Measurements from ENCODE around the gene ABHD13. TPM values are rescaled to one million over a fixed set of nuclear protein-coding genes. Genes with fewer than 3 reads are reported as not detected.
"Not testable (repeated sequence)": the region's sequence is repeated elsewhere in the genome, so short reads cannot be mapped to it uniquely, and the experiment has no call there.

Gene ABHD13
- total RNA-seq, 2 experiments from 2014 or later, result 10.1 to 11.5 TPM

GRCh38 chr13:108249150-108249549 lies 31.0 kb downstream of the ABHD13 start:
- no peaks in the 10 kb centered on the region for H3K27me3 Mint-ChIP-seq
- H3K27ac Mint-ChIP-seq, result no peak overlapping the region
- H3K9me3 Mint-ChIP-seq, result peaks cover 19% of the 10 kb centered on the region
- ATAC-seq (ENCODE audit: low read depth), result no peak
- H3K36me3 Mint-ChIP-seq, result peaks cover 14% of the 10 kb centered on the region
- no peak for DNase-seq
- POLR2A ChIA-PET, result no interaction called here
- no peaks in the 10 kb centered on the region for H3K4me1 Mint-ChIP-seq
- no peak overlapping the region for H3K4me3 Mint-ChIP-seq

- H3K4me3 Mint-ChIP-seq, result no peak overlapping the region
- peaks cover 9% of the 10 kb centered on the region for H3K36me3 Mint-ChIP-seq
- ATAC-seq (ENCODE audit: low read depth), result no peak
- DNase-seq, result no peak
- no peaks in the 10 kb centered on the region for H3K27me3 Mint-ChIP-seq
- no peaks in the 10 kb centered on the region for H3K4me1 Mint-ChIP-seq
- H3K27ac Mint-ChIP-seq, result no peak overlapping the region
- H3K9me3 Mint-ChIP-seq, result peaks cover 2% of the 10 kb centered on the region
- POLR2A ChIA-PET, result no interaction called here
These were observed 39.1 kb downstream of the ABHD13 start for GRCh38 chr13:108257248-108257647.

GRCh38 chr13:108263621-108264355 lies 45.6 kb downstream of the ABHD13 start:
- POLR2A ChIA-PET, result no interaction called here
- ATAC-seq (ENCODE audit: low read depth) (no peak), DNase-seq (no peak)
- Mint-ChIP-seq H3K4me3 (no peak overlapping the region), H3K27me3 (no peaks in the 10 kb centered on the region), H3K9me3 (no peaks in the 10 kb centered on the region), H3K4me1 (peaks cover 16% of the 10 kb centered on the region), H3K36me3 (peaks cover 12% of the 10 kb centered on the region), H3K27ac (no peak overlapping the region)

- H3K36me3 Mint-ChIP-seq, result peaks cover 12% of the 10 kb centered on the region
- H3K4me1 Mint-ChIP-seq, result peaks cover 26% of the 10 kb centered on the region
- no peaks in the 10 kb centered on the region for H3K9me3 Mint-ChIP-seq
- ATAC-seq (ENCODE audit: low read depth), result no peak
- H3K27me3 Mint-ChIP-seq, result no peaks in the 10 kb centered on the region
- peak overlapping the region; percentile 78 for H3K27ac Mint-ChIP-seq
- peak overlapping the region; percentile 58 for H3K4me3 Mint-ChIP-seq
- POLR2A ChIA-PET, result no interaction called here
- DNase-seq, result no peak
These were observed 48.3 kb downstream of the ABHD13 start for GRCh38 chr13:108266321-108266990.

- no peak for ATAC-seq (ENCODE audit: low read depth)
- H3K4me1 Mint-ChIP-seq, result peaks cover 27% of the 10 kb centered on the region
- no peaks in the 10 kb centered on the region for H3K27me3 Mint-ChIP-seq
- H3K4me3 Mint-ChIP-seq, result no peak overlapping the region
- no peak for DNase-seq
- no peaks in the 10 kb centered on the region for H3K9me3 Mint-ChIP-seq
- H3K36me3 Mint-ChIP-seq, result peaks cover 8% of the 10 kb centered on the region
- H3K27ac Mint-ChIP-seq, result no peak overlapping the region
- POLR2A ChIA-PET, result no interaction called here
These were observed 49.2 kb downstream of the ABHD13 start for GRCh38 chr13:108267347-108267746.

- H3K4me3 Mint-ChIP-seq; H3K9me3 Mint-ChIP-seq; DNase-seq; H3K36me3 Mint-ChIP-seq; POLR2A ChIA-PET; H3K27ac Mint-ChIP-seq; ATAC-seq (ENCODE audit: low read depth); H3K27me3 Mint-ChIP-seq: not testable (repeated sequence)
- peaks cover 28% of the 10 kb centered on the region for H3K4me1 Mint-ChIP-seq
These were observed 49.7 kb downstream of the ABHD13 start for GRCh38 chr13:108267855-108268254.

GRCh38 chr13:108268466-108269112 lies 50.4 kb downstream of the ABHD13 start:
- no peak for DNase-seq
- Mint-ChIP-seq H3K27me3 (no peaks in the 10 kb centered on the region), H3K4me3 (no peak overlapping the region), H3K36me3 (peaks cover 11% of the 10 kb centered on the region), H3K9me3 (no peaks in the 10 kb centered on the region), H3K27ac (peak overlapping the region; percentile 68), H3K4me1 (peaks cover 31% of the 10 kb centered on the region)
- no peak for ATAC-seq (ENCODE audit: low read depth)
- POLR2A ChIA-PET, result interaction anchor here (1.7 to 2.0 kb wide), 2 partner anchors 50 to 55 kb away, joined by 8 to 10 read pairs; partner anchors contain the start of gene ABHD13

- Mint-ChIP-seq H3K27me3 (no peaks in the 10 kb centered on the region), H3K36me3 (peaks cover 10% of the 10 kb centered on the region), H3K4me3 (peak within 1 kb of the TSS; percentile 77), H3K27ac (peak within 1 kb of the TSS; percentile 85), H3K4me1 (peaks cover 31% of the 10 kb centered on the region), H3K9me3 (no peaks in the 10 kb centered on the region)
- DNase-seq (peak; percentile 66), ATAC-seq (ENCODE audit: low read depth) (peak; percentile 70)
- POLR2A ChIA-PET, result interaction anchor here (0.8 to 2.0 kb wide), 5 partner anchors 37 to 56 kb away, joined by 3 to 10 read pairs (median 6); partner anchors contain the start of genes ABHD13 and LIG4
These were observed 51.6 kb downstream of the ABHD13 start, which contains the start of gene TNFSF13B for GRCh38 chr13:108269601-108270328. Gene TNFSF13B, plus strand, starts transcription at chr13:108269718. Its CDS starts 178 bp downstream, at chr13:108269896.

- Mint-ChIP-seq H3K4me3 (peak overlapping the region; percentile 77), H3K4me1 (peaks cover 31% of the 10 kb centered on the region), H3K9me3 (no peaks in the 10 kb centered on the region), H3K27ac (peak overlapping the region; percentile 85), H3K36me3 (peaks cover 7% of the 10 kb centered on the region), H3K27me3 (no peaks in the 10 kb centered on the region)
- ATAC-seq (ENCODE audit: low read depth) (peak; percentile 41), DNase-seq (no peak)
- POLR2A ChIA-PET, result interaction anchor here (0.8 to 2.0 kb wide), 5 partner anchors 37 to 57 kb away, joined by 3 to 10 read pairs (median 6); partner anchors contain the start of genes ABHD13 and LIG4
These were observed 52.2 kb downstream of the ABHD13 start for GRCh38 chr13:108270442-108270841.

- Mint-ChIP-seq H3K4me3 (peak overlapping the region; percentile 40), H3K27ac (no peak overlapping the region), H3K36me3 (peaks cover 10% of the 10 kb centered on the region), H3K9me3 (no peaks in the 10 kb centered on the region), H3K27me3 (no peaks in the 10 kb centered on the region), H3K4me1 (peaks cover 20% of the 10 kb centered on the region)
- ATAC-seq (ENCODE audit: low read depth) (no peak), DNase-seq (no peak)
- POLR2A ChIA-PET, result no interaction called here
These were observed 54.1 kb downstream of the ABHD13 start for GRCh38 chr13:108272333-108272732.

- no peaks in the 10 kb centered on the region for H3K9me3 Mint-ChIP-seq
- H3K36me3 Mint-ChIP-seq, result peaks cover 8% of the 10 kb centered on the region
- no peak overlapping the region for H3K4me3 Mint-ChIP-seq
- H3K4me1 Mint-ChIP-seq, result peaks cover 20% of the 10 kb centered on the region
- DNase-seq (no peak), ATAC-seq (ENCODE audit: low read depth) (no peak)
- POLR2A ChIA-PET, result no interaction called here
- no peaks in the 10 kb centered on the region for H3K27me3 Mint-ChIP-seq
- H3K27ac Mint-ChIP-seq, result no peak overlapping the region
These were observed 55.4 kb downstream of the ABHD13 start for GRCh38 chr13:108273429-108274118.

- POLR2A ChIA-PET, result no interaction called here
- H3K27ac Mint-ChIP-seq, result no peak overlapping the region
- peaks cover 8% of the 10 kb centered on the region for H3K36me3 Mint-ChIP-seq
- peaks cover 15% of the 10 kb centered on the region for H3K4me1 Mint-ChIP-seq
- DNase-seq, result no peak
- no peaks in the 10 kb centered on the region for H3K27me3 Mint-ChIP-seq
- ATAC-seq (ENCODE audit: low read depth), result no peak
- no peaks in the 10 kb centered on the region for H3K9me3 Mint-ChIP-seq
- no peak overlapping the region for H3K4me3 Mint-ChIP-seq
These were observed 56.5 kb downstream of the ABHD13 start for GRCh38 chr13:108274718-108275117.
